Measurements from ENCODE around the gene LRP10.

LRP10 gene

GRCh38 chr14:22897357-22897756, 25.8 kb downstream of the LRP10 start:
- in situ Hi-C loops (cut with MboI; ENCODE audit: low sequenced_read_pairs, unreplicated experiment): no loop called here
- no peak for DNase-seq (ENCODE audit: low spot score)
- no peak for TF ChIP-seq CTCF (IDR thresholded peaks at IDR 0.05; ENCODE audit: borderline replicate concordance, control extremely low read depth, extremely low read depth, insufficient read depth, missing control alignments)

- no peak for TF ChIP-seq CTCF (IDR thresholded peaks at IDR 0.05; ENCODE audit: borderline replicate concordance, control extremely low read depth, extremely low read depth, insufficient read depth, missing control alignments)
- in situ Hi-C loops (cut with MboI; ENCODE audit: low sequenced_read_pairs, unreplicated experiment): no loop called here
- no peak for DNase-seq (ENCODE audit: low spot score)
Measured at GRCh38 chr14:22898302-22899090, 27.0 kb downstream of the LRP10 start.

GRCh38 chr14:22900081-22900799, 28.7 kb downstream of the LRP10 start:
- TF ChIP-seq CTCF (IDR thresholded peaks at IDR 0.05; ENCODE audit: borderline replicate concordance, control extremely low read depth, extremely low read depth, insufficient read depth, missing control alignments): peak; percentile 56
- in situ Hi-C loops (cut with MboI; ENCODE audit: low sequenced_read_pairs, unreplicated experiment): no loop called here
- peak; percentile 74 for DNase-seq (ENCODE audit: low spot score)

- DNase-seq (ENCODE audit: low spot score): no peak
- TF ChIP-seq CTCF (IDR thresholded peaks at IDR 0.05; ENCODE audit: borderline replicate concordance, control extremely low read depth, extremely low read depth, insufficient read depth, missing control alignments): no peak
- in situ Hi-C loops (cut with MboI; ENCODE audit: low sequenced_read_pairs, unreplicated experiment): no loop called here
Measured at GRCh38 chr14:22901799-22902198, 30.3 kb downstream of the LRP10 start.

GRCh38 chr14:22903742-22904087, 32.2 kb downstream of the LRP10 start:
- in situ Hi-C loops (cut with MboI; ENCODE audit: low sequenced_read_pairs, unreplicated experiment): no loop called here
- no peak for TF ChIP-seq CTCF (IDR thresholded peaks at IDR 0.05; ENCODE audit: borderline replicate concordance, control extremely low read depth, extremely low read depth, insufficient read depth, missing control alignments)
- DNase-seq (ENCODE audit: low spot score): no peak

- no peak for DNase-seq (ENCODE audit: low spot score)
- TF ChIP-seq CTCF (IDR thresholded peaks at IDR 0.05; ENCODE audit: borderline replicate concordance, control extremely low read depth, extremely low read depth, insufficient read depth, missing control alignments): no peak
- in situ Hi-C loops (cut with MboI; ENCODE audit: low sequenced_read_pairs, unreplicated experiment): no loop called here
Measured at GRCh38 chr14:22905627-22906026, 34.1 kb downstream of the LRP10 start.
